HG02588 (cell line): ENCODE results near the gene ZSCAN21.

Source experiments
- ATAC-seq: cut with Tn5 transposase; IDR thresholded peaks from one replicate; pipeline ENCODE4 v1.9.1; 2021; ENCODE audit warnings: mild to moderate bottlenecking, moderate library complexity; ENCODE audit not compliant: unreplicated experiment

ZSCAN21 gene

DNA sequence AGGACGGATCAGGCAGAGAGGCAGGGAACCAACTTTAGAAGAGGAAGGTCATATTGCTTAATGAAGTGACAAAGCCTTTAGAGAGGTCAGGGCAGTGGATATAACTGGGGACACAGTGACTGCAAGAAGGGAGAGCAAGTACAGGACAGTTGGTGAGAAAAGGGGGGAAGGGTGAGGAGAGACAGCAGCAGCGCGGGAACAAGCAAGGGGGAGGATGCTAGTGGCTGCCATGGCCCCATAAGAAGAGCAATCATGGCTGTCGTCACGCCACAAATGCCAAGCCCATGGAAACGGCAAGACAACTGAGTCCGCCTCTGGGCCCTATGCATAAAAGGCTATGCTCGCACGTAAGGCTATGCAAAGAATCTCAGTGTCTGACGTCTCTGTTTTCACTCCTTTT, 22.9 kb downstream of the ZSCAN21 start:
- ATAC-seq: no peak

DNA sequence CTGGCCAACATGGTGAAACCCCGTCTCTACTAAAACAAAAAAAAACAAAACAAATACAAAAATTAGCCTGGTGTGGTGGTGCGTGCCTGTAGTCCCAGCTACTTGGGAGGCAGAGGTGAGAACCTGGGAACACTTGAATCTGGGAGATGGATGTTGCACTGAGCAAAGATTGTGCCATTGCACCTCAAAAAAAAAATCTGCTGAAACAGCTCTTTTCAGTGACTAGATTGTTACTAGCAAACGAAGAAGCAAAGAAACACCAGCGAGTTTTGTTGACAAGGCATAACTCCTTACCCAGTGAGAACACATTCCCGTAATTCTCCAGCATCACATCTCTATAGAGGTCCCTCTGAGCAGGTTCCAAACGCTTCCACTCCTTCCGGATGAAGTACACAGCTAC, 25.3 kb downstream of the ZSCAN21 start:
- ATAC-seq: no peak

DNA sequence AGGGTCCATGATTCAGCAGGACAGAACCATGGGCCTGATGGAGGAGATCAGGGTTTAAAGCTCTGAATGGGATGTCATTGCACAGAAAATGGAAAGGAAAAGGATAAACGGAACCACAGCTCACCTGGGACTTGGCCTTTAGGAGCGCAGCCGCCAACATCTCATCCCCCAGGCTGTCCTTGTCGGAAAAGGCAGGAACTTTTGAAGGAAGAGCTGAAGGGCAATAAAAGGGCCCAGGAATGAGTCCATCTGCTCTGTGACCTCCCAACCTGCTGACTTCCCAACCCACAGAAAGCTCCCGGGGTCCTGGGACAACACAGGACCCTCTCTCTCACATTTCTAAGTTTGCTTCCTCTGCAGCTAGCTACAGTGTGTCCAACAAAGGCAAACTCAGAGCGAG, 25.8 kb downstream of the ZSCAN21 start:
- no peak for ATAC-seq

DNA sequence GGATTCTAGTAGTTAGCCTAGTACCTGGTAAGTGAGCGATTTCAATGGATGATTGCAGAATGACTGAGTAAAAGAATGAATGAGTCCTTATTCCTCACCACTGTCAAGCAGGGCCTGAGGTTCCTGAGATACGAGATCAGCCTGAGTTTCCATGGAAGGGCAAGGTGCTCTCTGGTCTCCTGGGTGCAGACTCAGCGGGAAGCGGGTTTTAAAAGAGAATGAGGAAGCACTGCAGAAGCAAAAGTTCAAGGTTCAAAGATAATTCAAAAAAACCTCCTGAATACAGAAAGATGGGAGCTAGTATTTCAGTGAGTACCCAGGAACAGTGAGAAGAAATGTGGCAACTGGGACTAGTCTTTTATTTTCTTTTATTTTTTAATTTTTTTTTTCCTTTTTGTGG, 27.6 kb downstream of the ZSCAN21 start:
- ATAC-seq: no peak

DNA sequence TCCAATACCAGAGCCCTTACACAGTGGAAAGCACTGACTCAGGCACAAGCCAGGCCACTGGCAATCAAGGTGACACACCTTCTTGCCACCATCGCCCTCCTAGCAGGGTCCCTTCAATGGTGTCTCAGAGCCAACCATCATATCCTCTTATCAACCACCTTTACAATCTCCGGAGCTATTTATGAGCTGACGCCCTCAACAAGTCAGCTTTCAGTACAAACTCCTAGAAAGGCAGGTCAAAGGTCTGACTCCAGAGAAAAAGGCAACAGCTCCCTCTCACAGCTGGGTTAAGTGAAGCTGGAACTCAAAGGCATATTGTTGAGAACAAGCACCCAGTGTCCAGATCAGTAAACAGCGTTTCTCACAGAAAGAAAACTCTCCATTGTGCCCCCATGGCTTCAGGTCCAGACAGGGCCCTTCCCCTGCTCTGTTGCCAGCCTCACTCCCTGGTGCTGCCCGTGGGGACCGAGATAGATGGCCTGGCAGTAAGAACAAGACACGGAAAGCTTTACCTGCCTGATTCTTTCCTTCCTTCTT, 29.5 kb downstream of the ZSCAN21 start:
- no peak for ATAC-seq

DNA sequence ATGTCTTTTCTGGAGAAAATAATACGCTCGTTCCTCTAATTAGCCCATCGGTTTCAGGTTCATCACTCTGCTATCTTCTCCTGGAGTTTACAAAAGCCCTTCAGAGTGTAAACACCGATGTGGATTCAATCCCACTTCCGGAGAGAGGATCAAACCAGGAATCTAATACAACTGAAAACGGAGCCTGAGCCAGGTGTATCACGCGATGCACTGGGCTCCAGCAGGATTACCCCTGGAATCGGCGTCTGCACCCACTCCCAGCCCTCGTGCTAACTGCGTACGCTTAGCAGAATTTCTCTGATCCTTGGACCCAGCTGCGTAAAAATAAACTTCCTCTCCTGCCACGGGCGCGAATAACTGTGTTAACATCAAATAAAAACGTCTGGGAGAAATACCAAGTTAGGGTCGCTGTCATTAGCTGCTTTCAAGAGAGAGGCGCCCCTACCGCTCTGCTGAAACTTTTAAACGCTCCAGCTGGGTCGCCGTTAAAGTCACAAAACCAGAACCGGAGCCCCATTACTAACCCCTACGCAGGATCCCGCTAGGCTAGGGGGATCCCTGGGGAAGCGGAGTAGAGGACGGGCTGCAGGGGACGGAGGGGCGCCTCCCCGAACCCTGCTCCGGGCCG, 31.4 kb downstream of the ZSCAN21 start:
- no peak for ATAC-seq

DNA sequence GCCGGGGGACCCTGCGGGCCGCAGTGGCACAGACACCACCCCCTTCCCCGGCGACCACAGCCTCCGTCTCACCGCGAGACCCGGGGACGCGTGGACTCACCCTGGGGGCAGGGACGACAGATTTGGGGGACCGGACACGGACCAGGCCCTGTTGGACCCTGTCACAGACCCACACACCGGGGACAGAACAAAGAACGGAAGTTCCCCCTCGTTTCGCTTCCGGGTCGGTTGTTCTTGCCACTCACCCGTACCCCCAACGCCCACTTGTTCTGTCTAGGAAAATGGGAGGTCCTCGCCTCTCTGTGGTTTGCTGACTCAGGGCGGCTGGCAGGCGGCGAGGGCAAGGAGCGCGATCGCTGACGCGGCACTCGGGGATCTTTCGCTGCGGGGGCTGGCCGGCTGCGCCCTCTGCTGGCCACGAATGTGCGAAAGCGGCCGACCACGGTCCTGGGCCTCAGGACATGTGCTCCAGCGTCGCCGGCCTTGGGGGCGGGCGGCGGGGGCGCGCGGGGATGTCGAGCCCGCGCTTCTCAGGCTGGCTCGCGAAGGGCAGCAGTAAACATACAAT, 32.0 kb downstream of the ZSCAN21 start, which contains the start of gene ZNF3:
TSS of gene ZNF3 (minus strand) at position 189 of the 568 bp plus-strand sequence. CDS start 4,366 bp downstream, outside the sequence.
- peak; percentile 82 for ATAC-seq

DNA sequence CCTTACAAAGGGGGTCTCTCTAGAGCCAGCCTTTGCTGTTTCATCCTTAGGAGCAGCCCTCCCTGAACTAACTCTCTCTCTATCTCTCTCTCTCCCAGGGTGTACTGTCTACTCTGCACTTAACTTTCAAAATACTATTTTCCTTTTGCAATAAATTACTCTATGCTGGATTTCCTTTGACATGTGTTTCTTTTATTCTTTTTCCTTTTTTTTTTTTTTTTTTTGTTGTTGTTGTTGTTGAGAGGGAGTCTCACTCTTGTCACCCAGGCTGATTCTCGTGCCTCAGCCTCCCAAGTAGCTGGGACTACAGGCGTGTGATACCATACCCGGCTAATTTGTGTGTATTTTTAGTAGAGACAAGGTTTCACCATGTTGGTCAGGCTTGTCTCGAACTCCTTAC, 33.4 kb downstream of the ZSCAN21 start:
- ATAC-seq: no peak

DNA sequence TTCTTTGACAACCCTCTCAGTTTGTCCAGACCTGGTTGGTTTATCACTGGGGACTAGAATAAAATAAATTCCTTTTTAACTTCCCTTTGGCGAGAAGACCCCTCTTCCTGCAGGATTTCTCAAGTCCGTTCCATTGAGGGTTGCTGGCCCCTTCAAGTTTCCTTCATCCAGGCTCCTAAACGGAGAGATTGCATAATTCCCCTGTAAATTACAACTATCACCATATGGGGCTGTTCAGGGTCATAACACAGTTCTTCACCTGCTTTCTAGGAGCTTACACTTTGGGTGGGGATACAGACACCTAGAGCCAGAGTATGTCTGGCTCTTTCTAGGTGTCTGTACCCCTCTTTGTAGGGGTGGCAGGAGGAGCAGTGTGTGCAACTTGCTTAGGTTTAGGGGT, 35.9 kb downstream of the ZSCAN21 start:
- ATAC-seq: no peak

DNA sequence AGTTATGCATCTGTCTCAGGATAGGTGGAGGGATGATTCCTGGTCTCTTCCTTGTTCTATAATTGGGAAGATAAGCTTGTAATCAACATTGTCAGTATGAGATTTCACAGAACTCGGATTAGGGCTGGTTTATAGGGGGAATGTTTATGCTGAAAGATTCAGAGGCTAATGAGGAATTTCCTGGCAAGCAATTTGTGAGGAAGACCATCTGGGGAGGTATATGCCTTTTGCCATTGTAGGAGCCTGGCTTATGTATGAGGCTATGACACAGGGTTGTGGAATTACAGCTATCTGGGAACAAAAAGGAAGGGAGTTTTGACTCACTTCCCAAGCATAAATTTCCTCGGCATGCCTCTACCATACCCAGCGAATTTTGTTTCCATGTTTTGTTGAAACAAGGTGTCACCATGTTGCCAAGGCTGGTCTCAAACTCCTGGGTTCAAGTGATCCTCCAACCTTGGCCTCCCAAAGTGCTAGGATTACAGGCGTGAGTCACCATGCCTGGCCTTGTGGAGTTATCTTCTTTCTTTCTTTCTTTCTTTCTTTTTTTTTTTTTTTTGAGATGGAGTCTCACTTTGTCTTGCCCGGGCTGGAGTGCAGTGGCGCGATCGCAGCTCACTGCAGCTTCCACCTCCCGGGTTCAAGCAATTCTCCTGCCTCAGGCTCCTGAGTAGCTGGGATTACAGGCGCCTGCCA, 37.6 kb downstream of the ZSCAN21 start:
- ATAC-seq: no peak

DNA sequence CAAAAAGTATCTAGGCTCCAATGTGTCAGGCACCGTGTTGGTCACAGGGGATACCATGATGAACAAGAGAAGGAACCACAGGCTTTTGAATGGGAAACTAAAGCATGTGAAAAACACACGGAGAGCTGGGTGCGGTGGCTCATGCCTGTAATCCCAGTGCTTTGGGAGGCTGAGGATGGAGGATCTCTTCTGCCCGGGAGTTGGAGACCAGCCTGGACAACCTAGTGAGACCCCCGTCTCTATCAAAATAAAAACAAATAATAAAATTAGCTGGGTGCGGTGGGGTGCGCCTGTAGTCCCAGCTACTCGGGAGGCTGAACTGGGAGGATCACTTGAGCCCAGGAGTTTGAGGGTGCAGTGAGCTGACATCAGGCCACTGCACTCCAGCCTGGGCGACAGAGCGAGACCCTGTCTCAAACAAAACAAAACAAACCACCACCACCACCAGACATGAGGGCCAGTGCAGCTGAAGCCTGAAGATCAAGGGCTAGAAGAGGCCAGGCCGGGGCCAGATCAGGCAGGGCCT, 38.6 kb downstream of the ZSCAN21 start:
- ATAC-seq: peak; percentile 16

DNA sequence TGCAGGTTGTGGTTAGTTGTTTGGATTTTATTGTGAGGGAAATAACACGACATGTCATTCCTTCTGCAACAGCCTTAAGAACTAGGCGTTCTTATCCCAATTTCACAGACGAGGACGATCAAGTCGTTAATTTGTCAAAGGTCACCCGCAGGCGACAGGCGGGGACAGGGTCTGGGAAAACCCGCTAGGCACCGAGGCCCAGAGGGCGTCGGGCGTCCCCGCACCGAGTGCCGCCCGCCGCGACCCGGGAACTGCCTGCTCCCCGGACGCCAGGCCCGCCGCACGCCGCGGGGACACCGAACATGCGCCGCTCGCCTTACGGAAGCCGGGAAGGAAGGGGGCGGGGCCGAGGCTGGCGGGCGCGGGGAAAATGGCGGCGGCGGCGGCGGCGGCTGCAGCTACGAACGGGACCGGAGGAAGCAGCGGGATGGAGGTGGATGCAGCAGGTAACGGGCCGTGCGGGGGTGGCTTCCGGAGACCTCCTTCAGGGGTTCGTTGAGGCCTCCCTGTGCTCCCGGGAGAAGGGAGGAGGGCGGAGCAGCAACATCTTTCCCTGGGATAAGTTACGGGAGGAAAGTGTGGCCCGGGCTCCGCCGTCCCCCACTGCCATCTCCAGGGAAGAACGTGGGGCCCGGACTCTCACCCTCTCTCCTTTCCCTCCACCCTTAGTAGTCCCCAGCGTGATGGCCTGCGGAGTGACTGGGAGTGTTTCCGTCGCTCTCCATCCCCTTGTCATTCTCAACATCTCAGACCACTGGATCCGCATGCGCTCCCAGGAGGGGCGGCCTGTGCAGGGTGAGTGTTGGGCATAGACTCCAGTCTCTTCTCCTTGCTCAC, 39.3 kb downstream of the ZSCAN21 start, which contains the start of gene COPS6:
TSS of gene COPS6 (plus strand) at position 349 of the 837 bp plus-strand sequence. CDS start at position 371, 22 bp downstream.
- ATAC-seq: peak; percentile 67

DNA sequence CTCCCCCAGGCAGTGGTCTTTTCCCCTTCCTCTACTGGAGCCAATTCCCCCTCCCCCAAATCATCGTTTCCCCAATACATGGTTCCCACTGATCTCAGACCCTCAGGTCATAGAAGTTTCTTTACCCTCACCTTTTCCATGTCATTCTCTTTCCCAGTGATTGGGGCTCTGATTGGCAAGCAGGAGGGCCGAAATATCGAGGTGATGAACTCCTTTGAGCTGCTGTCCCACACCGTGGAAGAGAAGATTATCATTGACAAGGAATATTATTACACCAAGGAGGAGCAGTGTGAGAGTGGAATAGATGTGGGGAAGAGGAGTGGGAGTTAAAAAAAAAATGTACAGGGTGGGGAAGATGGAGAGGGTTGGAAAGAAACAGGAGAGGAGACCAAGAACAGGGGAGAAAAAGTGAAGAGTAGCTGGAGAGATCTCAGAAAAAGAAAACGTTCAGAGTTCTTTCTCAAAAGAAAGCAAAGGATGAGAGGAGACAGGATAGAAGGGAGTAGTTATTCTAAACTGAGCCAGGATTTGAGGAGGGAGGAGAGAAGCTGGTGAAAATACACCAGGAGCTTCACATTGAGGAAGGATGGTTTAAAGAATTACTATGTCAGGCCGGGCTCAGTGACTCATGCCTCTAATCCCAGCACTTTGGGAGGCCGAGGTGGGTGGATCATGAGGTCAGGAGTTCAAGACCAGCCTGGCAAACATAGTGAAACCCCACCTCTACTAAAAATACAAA, 40.1 kb downstream of the ZSCAN21 start:
- ATAC-seq: no peak

DNA sequence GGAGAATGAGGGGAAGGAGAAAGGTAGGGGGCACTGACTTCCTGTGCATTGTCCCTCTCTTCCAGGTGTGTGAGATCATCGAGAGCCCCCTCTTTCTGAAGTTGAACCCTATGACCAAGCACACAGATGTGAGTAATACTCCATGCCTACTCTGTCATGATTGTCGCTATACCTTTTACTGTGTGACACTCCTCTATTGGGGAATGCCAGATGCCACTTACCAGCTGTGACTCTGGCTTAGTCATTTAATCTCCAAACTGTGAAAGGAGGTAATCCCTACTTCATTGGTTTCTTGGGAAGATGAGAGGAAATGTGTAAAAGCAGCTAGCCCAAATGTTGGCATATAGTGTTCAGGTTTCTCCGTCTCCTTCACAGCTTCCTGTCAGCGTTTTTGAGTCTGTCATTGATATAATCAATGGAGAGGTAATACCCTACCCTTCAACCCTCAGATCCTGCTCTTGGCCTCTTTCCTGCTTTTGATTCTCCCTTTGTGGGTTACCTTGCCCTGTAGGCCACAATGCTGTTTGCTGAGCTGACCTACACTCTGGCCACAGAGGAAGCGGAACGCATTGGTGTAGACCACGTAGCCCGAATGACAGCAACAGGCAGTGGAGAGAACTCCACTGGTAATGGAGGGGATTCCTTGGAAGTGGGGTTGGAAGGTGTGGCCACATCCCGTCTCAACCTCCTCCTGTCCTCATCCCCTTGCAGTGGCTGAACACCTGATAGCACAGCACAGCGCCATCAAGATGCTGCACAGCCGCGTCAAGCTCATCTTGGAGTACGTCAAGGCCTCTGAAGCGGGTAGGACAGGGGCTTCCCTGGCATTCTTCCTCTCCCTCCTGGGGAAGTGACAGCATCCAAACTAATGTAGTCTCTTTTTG, 41.2 kb downstream of the ZSCAN21 start:
- no peak for ATAC-seq

DNA sequence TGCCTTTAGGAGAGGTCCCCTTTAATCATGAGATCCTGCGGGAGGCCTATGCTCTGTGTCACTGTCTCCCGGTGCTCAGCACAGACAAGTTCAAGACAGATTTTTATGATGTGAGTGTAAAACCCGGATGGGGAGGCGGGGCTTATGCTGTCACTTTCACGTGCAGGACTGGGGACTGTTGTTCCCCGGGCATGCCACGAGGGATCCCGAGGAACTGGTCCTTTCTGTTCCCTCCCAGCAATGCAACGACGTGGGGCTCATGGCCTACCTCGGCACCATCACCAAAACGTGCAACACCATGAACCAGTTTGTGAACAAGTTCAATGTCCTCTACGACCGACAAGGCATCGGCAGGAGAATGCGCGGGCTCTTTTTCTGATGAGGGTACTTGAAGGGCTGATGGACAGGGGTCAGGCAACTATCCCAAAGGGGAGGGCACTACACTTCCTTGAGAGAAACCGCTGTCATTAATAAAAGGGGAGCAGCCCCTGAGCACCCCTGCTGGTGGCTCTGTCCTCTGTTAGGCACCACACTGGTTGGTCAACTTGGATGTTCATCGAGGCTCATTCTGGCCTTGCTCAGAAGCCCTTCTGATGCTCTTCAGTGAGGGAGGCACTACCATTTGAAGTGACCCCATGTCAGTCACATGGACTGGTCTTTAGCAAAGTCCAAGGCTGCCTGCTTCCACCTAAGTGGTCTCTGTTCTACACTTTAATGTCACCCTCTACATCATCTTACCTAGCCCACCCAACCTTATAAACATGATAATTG, 42.0 kb downstream of the ZSCAN21 start:
- ATAC-seq: no peak

DNA sequence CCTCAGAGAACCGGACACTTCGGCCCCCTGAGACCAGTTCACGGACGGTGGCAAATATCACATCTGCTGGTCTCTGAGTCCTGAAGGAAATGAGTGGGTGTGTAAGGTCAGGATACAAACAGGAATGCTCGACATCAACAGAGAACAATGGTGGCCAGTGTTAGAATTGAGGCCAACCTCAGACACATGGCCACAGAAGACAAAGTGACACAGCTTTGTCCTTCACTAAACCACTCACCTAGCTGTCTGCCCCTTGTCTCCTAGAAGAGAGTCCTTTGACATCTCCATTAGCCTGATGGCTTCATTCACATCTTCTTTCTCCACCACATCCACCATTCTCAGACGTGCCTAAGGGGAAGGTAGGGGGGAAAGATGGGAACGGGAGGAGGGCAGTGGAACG, 43.5 kb downstream of the ZSCAN21 start:
- ATAC-seq: no peak

DNA sequence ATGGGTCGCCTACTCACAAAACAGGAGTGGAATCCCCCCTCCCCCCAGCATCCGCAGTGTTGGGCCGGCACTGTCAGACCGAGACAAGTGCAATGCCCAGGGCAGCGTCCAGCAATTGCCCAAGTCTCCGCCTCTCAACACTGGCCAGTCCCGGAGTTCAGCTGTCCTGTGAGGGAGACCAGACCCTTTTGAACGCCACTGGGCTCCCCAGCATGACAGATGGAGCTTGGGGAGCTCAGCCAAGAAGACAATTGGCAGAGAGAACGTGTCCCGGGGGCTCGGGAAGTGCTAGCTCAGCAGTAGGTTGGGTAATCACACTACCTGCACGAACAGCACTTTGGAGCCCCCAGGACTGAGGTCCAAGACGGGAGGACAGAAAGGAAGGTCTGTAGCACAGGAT, 43.9 kb downstream of the ZSCAN21 start:
- no peak for ATAC-seq

DNA sequence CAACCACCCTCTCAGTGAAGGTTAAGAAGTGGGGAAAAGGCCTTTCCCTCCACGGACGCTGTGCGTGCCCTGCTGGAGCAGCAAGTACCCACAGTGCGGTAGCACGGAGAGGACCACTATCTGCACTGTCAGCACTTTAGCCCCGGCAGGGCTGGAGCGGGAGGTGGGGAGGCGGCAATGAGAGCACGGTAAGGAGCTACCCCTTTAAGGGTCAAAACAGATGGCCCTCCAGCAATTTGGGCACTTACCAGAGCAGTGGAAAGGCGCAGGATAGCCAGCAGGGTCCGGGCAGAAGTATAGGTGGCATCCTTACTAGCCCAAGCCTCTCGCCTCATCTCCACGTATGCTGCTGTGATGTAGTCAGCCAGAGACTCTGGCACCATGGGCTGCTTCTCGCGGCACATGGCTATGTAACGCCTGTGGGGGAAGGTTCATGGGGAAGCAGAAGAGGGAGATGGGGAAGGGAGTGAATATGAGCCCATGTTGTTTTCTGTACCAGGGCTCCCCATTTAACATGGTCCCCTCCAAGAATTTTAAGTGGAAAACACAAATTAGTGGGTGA, 44.4 kb downstream of the ZSCAN21 start:
- no peak for ATAC-seq
